CD4-positive, alpha-beta T cell treated with Interleukin-2 at 100 ng/mL for 4 hours (primary cell): Measurements from ENCODE around the gene QRSL1.
"Not testable (repeated sequence)": the region's sequence is repeated elsewhere in the genome, so short reads cannot be mapped to it uniquely, and the experiment has no call there.

Experiments
- DNase-seq: peaks from one replicate; pipeline ENCODE4 v3.0.0-alpha.2; 2020; ENCODE audit warnings: low spot score

Gene QRSL1, protein sequence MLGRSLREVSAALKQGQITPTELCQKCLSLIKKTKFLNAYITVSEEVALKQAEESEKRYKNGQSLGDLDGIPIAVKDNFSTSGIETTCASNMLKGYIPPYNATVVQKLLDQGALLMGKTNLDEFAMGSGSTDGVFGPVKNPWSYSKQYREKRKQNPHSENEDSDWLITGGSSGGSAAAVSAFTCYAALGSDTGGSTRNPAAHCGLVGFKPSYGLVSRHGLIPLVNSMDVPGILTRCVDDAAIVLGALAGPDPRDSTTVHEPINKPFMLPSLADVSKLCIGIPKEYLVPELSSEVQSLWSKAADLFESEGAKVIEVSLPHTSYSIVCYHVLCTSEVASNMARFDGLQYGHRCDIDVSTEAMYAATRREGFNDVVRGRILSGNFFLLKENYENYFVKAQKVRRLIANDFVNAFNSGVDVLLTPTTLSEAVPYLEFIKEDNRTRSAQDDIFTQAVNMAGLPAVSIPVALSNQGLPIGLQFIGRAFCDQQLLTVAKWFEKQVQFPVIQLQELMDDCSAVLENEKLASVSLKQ

DNA sequence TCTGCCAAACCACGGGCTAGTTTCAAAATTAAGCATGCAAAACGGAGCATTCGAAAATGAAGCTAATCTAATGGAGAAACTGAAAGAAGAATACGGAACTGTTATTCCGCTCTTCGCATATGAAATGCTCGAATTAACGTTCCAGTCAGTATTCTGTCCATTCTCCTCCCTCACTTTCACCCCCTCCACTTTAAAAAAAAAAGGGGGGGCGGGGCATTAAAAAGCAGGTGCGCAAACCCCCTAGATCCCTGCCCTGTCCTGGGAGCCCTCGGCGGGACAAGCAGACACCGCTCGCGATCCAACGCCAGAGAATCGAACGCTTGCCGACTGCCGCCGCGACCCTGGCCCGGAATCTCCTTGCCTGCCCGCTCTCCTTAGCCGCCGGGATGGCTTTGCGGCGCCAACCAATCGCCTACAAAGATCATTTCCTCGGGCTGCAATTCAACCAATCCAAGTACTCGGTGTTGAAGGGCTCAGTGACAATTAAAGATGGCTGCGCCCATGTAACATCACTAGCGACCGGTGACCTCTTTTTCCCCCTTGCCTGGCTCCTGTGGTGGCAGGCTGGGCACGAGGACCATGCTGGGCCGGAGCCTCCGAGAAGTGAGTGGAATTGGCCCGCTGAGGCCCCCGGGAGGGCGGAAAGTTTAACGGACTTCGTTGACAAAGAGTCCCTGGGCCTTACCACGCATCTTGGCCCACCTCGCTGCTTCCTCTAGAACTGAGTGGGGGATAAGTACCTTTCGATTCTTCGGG lies at the start of gene QRSL1, which contains the start of gene RTN4IP1:
QRSL1 (plus strand) TSS at position 476 of the 756 bp plus-strand sequence; CDS start at position 580, 104 bp downstream.
RTN4IP1 (minus strand) TSS at position 396 of the 756 bp plus-strand sequence. CDS start 477 bp downstream, outside the sequence.
- DNase-seq: peak; percentile 95

DNA sequence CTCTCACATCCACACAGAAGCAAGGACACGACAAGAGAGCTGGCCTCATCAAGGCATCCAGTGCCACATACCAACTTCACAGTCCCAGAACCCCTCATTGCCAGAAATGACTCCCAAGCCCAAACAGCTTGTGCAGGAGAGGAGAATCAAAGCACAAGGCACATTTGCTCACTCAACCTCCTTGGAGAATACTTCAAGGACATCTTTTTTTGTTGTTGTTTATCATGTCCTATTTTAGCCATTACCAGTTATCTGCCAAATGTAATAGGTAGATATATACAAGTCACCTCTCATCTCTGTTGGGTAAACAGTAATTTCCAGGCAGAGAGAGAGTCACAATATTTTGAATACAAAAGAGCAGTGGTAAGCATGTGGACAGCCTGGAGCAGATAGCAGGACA lies 47.9 kb upstream of the QRSL1 start:
- no peak for DNase-seq

DNA sequence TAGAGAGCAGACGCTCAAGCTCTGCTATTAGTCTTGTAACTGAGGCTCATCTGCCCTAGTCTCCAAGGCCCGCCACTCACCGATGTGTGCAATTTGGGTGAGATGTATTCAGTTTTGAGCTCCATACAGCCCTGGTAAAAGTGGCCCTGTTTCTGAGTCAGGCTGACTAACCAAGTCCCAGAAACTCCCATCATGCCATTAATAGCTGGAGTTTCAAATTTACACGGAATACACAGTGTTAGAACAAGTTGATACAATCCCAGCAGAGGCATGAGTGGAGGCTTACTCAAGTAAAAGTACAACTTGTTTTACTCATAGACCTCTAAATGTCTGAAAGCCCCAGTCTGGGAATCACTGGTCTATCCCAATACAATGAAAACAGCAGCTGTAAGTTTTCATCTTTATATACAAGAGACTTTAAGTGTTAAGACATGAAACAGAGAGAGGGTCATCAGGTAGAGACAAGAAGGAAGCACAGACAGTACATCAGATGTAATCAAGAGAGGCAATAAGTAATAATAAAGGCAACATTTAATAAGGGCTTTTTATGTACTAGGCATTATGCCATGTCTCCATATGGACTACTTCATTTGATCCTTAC lies 42.5 kb upstream of the QRSL1 start:
- no peak for DNase-seq

DNA sequence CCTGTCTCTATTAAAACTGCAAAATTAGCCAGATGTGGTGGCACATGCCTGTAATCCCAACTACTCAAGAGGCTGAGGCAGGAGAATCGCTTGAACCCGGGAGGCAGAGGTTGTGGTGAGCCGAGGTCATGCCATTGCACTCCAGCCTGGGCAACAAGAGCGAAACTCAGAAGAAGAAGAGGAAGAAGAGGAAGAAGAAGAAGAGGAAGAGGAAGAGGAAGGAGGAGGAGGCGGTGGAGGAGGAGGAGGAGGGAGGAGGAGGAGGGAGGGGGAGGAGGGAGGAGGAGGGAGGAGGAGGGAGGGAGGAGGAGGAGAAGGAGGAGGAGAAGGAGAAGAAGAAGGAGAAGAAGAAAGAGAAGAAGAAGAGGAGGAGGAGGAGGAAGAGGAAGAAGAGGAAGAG lies 40.4 kb upstream of the QRSL1 start:
- DNase-seq: not testable (repeated sequence)

DNA sequence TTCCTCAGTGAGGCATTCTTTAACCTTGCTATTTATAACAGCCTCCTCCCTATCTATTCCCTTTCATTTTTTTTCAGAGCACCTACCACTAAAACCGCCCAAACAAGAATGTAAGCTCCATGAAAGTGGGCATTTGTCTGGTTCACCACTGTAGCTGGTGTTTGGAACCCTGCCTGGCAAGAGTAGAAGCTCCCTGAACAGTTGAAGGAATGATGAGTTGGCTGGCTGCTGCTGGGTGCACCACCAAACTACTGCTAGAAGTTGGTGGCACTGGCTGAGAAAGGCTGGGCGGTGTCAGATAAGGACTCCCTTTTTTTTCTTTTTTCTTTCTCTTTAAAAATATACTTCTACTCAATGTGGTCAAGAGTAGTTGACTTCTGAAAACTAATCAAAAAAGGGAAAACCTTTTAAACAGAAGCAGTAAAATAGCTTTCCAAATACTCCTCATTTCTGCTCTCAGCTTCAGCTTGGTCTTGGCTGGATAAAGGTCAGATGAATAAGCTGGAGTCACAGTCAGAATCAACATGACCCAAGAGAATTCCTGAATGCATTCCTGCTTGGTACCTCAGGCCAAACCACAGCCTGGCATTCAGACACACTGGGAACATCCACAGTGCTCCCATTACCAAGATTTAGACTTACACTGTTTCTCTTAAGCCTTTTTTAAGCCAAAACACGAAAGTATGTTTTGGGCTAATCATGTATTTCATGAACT lies 38.1 kb upstream of the QRSL1 start:
- DNase-seq: no peak

DNA sequence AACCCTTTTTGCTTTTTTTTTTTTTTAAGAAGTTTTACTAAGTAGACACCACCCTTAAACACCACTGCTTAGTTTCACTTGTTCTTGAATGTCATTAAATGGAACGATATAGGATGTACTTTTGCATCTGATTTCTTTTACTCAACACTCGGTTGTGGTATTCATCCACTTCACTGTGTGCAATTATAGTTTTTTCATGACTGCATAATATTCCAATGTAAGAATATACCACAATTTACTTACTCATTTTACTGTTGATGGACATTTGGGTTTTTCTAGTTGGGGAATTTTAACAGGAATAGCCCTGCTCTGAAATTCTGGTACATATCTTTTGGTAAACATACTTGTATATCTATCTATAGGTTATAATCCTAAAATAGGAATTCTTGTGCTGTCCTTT lies 29.9 kb upstream of the QRSL1 start:
- DNase-seq: no peak

DNA sequence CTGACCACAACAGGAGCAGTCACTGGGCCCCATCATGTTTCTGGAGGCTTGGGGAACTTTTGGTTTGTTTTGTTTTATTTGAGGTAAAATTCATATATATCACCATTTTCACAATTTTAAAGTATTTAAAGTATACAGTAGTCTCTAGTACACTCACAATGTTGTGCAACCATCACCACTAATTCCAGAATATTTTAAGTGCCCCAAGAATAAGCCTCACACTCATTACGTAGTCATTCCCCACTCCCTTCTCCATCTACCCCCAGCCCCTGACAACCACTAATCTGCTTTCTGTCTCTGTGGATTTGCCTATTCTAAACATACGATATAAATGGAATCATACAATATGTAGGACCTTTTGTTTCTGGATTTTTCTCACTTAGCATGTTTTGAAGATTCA lies 29.0 kb upstream of the QRSL1 start:
- DNase-seq: no peak

DNA sequence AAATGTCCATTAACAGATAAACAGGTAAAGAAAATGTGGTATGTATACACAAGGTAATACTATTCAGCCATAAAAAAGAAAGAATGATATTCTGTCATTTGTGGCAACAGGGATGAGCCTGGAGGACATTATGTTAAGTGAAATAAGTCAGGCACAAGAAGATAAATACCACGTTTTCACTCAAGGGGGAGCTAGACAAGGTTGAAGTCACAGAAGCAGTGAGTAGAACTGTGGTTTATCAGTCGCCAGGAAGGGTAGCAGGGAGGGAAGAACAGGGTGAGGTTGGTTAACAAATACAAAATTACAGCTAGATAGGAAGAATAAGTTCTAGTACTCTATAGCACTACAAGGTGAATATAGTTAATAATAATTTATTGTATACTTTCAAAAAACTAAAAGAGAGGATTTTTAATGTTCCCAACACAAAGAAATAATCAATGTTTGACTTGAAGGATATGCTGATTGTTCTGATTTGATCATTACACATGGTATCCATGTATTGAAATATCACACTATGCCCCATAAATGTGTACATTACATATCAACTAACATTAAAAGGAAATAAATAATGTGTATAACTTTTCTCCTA lies 21.2 kb upstream of the QRSL1 start:
- peak; percentile 64 for DNase-seq

DNA sequence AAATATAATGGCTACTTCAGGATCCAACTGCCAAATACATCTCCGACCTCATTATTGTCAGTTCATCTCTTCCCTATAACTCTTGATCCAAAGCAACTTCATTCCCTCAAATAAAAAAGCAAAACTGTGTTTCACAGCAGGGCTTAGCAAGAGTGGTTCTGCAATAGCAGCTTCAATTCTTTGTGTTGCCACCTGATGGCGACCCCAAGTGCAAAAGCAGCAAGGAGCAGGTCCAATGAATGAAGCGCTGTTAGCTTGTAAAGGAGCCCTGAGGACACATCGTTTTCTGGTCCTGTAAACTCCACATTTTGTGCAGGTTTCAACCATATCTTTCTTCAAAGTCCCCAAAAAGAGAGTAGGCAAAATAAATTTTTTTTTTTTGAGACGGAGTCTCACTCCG lies 19.7 kb upstream of the QRSL1 start:
- DNase-seq: no peak

DNA sequence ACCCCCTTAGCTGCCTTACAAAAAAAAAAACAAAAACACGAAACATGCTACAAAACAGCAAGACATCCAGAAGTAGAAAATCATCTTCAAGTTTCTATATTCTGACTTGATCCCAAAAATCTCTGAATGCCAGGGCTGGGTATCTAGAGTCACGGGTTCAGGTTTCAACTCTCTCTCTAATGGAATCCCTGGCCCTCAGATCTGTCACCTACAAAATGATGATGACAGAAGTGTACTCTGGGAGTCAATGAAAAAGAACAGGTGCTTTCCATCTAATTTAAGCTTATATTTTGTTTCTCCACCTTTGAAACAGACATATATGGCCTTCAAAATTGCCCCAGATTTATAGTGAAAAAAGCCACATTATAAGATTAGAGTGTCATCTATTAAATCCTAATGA lies 18.3 kb upstream of the QRSL1 start:
- no peak for DNase-seq

DNA sequence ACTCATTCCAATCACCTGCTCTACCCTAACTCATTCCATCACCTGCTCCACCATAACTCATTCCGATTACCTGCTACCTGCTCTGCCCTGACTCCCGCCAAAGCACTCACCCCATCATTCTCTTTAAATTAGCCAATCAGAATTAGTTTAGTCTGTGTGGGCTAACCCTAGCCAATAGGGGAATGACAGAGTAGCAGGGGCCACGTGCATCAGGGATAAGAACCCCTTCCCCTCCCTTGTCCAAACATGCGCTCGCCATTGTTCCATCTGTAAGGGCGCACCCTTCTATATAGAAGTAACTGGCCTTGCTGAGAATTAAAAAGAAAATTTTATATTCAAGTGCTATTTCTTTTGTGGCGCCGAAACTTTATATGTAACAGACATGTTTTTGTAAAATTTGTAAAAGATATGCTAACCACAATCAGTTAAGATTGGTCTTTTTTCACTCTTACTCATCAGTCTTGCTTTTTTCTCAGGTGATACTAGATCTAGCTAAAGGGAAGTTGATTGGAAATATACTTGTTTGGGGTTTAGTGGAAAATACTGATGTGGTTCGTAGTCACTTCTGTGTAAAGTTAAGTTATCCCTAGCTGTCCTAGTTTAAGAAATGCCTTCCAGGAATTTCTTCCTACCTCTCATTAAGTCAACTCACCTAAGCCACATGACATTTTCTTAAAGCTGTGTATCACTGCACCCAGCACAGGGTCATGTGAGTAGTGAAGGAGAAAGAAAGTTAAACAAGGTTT lies 16.5 kb upstream of the QRSL1 start:
- DNase-seq: no peak

DNA sequence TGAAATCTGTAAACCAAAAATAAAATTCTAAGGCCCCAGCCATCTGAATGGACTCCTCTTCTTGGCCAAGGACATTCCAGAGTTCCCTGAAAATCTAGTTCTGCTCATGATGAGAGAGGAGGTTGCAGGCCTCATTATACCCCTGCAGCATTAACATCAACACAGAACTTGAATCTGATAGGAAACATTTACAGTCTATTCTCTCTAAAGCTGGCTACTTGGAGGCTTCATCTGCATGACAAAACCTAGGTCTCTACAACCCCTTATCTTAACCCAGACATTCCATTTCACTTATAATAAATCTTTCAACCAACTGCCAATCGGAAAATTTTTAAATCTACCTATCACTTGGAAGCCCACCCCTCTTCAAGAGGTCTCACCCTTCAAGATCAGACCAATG lies 15.8 kb upstream of the QRSL1 start:
- DNase-seq: no peak

DNA sequence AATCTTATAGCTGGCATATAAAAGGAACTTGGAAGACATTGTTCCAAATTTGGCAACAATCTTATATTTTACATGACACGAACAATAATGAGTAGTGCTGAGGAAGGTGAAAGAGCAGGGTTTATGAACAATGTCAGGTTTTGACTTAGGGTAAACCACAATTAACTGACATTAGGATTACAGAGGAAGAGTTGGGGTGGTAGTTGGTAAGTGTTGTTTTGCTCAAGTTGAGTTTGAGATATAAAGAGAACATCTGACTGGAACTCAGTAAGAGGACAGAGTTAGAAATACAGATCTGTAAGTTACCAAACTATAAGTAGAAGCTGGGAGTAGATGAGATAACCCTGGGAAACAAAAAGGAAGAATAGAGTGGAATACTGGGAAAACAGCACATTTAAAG lies 15.2 kb upstream of the QRSL1 start:
- no peak for DNase-seq

DNA sequence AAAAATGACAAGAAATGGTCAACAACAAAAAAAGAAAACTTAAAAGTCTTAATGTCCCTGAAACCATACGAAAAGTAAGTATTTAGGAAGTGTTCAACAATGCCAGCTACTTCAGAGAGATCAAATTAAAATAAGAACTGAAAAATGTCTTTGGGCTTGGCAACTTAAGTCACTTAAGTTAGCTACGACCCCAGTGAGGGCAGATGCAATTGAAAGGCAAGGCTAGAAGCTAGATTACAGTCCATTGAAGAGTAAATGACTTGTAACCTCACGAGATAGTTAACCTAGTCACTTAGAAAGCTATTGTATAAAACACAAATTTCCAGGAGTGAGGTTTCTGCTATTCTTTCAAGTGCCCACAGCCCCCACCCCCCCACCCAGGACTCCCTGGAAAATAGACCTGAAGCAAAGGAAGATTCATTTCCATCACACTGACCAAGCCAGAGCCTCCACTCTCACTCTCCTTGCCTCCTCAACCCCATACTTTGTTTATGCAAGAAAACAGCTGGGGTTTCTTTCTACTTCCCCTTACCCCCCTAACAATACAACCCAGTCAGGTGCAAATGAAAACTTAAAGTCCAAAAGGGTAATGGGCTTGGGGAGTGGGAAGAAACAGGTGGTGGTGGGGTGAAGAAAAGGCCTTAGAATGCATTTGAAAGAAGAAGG lies 14.7 kb upstream of the QRSL1 start:
- DNase-seq: no peak

DNA sequence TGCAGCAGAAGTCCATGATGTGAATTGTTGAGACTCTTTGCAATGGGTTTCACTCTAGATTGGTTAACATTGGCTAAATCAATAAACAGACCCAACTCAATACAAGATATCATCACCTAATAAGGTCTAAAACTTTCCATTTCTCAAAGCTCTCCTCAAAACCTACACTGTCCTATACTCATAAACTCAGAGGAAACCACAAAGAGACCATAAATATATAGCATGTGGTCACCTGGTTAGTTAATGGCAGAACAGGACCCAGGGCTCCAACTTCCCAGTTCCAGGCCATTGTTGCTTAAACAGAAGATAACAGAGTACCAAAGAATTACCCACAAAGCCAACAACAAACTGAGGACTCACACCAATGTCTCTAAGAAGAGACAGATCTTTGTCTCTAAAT lies 12.1 kb upstream of the QRSL1 start:
- no peak for DNase-seq

DNA sequence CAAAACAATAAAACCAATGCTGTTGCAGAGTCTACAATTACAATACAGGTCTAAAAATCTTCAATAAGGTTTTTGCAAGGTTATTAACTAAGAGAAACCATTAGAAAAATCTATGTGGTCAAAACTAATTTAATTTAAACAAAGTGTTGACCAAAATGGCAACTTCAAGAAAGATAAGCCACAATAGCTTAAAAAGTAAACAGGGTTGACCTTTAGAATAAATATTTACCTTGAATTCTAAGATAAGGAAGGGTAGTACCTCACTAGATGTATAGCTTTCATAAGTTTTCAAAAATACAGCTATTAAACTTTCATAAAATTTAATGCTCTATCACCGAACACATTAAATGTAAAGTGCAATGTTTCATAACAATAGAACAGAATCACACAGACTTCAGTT lies 11.5 kb upstream of the QRSL1 start:
- DNase-seq: no peak

DNA sequence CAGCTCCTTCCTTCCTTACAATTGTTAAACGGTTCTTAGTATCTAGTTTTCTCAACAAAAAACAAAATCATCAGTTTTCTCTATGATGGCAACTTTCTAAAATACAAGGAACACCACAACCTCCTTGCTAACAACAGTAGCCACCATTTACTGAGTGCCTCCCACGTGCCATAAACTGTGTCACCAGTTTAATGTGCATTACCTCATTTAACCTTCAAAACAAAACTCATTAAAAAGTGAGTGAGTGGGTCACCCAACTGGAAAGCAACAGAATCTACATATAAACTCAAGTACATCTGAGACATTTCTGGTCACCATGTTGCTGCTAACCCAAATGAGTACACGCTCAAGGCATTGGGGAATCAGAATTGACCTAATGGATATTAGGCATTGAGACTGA lies 11.1 kb upstream of the QRSL1 start:
- no peak for DNase-seq

DNA sequence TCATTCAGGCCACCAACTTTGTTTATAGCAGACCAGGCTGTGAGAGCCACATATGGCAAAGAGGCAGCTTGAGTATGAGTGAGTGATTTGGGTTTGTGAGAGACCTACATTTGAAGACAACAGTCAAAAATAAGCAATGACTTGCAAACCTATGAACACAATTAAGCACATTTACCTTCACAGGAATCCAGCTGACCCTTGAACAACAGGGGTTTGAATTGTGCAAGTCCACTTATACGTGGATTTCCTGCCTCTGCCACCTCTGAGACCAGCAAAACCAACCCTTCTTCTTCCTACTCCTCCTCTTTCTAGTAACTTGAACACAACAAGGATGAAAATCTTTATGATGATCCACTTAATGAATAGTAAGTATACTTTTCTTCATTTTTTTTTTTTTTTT lies 10.2 kb upstream of the QRSL1 start:
- no peak for DNase-seq

DNA sequence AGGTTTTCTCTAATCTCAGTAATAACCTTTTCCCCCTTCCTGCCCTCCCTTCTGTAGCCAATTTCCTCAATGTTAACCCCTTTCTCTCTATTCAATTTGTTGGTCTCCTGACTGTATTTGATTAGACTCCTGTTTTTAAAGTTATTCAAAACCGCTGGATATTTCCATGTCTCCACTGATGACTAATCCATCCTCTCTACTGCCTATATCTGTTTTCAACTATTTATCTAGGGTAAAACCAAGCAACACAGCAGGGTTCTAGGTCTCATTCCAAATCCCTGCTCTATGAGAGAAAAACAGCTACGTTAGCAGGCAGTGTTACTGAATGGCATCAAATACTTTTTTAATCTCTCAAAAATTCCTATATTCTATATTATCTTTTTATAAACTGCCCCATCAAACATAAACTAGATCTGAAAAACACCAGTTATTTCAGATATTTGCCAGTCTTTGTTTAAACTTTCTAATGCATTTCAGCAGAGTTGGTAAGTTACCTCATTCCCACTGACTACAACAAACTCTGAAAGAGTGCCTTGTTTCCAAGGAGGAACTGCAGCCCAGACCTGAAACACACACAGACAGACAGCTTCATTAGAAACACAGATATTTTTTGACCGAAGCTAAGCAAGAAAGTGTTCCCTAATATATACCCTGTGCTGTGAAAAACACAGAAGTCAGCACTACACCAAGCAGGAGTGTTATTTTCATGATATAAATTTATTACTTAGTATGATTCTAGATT lies 8.3 kb upstream of the QRSL1 start:
- no peak for DNase-seq

DNA sequence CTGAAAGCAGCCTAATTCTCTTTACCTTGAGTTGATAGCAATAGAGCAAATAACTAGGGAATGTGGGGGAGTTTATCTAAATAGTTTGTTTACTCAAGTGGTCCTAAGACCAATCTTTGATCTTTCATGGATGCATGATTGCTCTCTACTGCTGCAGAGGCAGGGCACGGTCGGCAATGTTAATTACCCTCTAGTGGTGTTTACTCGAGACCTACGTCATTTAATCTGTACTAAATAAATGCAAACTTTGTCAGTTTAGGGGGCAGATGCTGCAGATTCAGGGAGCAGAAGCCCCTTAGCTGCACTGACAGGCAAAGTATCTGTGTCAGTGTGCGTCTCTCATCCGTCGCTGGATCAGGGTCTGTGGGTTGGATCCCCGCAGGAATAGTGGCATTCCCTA lies 7.0 kb upstream of the QRSL1 start:
- no peak for DNase-seq
